Fibroblast of mammary gland (primary cell): ENCODE measurements around the gene PTP4A2.

ENCODE experiments used
- DNase-seq: peaks from one replicate; pipeline ENCODE4 v3.0.0-alpha.2; 2010; ENCODE audit warnings: low read depth
- H3K4me3 ChIP-seq: 2 replicates; pipeline ENCODE4 v1.5.1; 2011; ENCODE audit warnings: low read depth, mild to moderate bottlenecking, low read length, moderate library complexity; ENCODE audit not compliant: control insufficient read depth
- TF ChIP-seq, protein P1 (sequence below): conservative IDR thresholded peaks from 2 replicates; pipeline ENCODE4 v1.5.1; 2011; ENCODE audit warnings: low read depth, low read length, inconsistent platforms; ENCODE audit not compliant: control insufficient read depth, insufficient read depth

Gene PTP4A2

GRCh38 chr1:31888291-31888690 is 49.9 kb downstream of the PTP4A2 start:
- no peak overlapping the region for H3K4me3 ChIP-seq
- no peak for DNase-seq
- TF ChIP-seq, protein P1, sequence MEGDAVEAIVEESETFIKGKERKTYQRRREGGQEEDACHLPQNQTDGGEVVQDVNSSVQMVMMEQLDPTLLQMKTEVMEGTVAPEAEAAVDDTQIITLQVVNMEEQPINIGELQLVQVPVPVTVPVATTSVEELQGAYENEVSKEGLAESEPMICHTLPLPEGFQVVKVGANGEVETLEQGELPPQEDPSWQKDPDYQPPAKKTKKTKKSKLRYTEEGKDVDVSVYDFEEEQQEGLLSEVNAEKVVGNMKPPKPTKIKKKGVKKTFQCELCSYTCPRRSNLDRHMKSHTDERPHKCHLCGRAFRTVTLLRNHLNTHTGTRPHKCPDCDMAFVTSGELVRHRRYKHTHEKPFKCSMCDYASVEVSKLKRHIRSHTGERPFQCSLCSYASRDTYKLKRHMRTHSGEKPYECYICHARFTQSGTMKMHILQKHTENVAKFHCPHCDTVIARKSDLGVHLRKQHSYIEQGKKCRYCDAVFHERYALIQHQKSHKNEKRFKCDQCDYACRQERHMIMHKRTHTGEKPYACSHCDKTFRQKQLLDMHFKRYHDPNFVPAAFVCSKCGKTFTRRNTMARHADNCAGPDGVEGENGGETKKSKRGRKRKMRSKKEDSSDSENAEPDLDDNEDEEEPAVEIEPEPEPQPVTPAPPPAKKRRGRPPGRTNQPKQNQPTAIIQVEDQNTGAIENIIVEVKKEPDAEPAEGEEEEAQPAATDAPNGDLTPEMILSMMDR: no peak

GRCh38 chr1:31886866-31887265 is 51.3 kb downstream of the PTP4A2 start:
- DNase-seq: no peak
- TF ChIP-seq, protein P1: no peak
- no peak overlapping the region for H3K4me3 ChIP-seq

GRCh38 chr1:31885851-31886250 is 52.3 kb downstream of the PTP4A2 start:
- TF ChIP-seq, protein P1: no peak
- no peak for DNase-seq

GRCh38 chr1:31883357-31883942 is 54.7 kb downstream of the PTP4A2 start:
- TF ChIP-seq, protein P1: no peak
- DNase-seq: no peak

More at GRCh38 chr1:31885851-31886250, 52.3 kb downstream of the PTP4A2 start:
- H3K4me3 ChIP-seq: no peak overlapping the region

GRCh38 chr1:31881688-31882000 is 56.5 kb downstream of the PTP4A2 start:
- no peak for DNase-seq
- TF ChIP-seq, protein P1: no peak
- no peak overlapping the region for H3K4me3 ChIP-seq

More at GRCh38 chr1:31883357-31883942, 54.7 kb downstream of the PTP4A2 start:
- no peak overlapping the region for H3K4me3 ChIP-seq

- H3K4me3 ChIP-seq: no peak overlapping the region
- TF ChIP-seq, protein P1: no peak
- no peak for DNase-seq
Measured at GRCh38 chr1:31880957-31881687, 57.0 kb downstream of the PTP4A2 start.
